ENCODE data around the gene ISG15.

Gene ISG15

DNA sequence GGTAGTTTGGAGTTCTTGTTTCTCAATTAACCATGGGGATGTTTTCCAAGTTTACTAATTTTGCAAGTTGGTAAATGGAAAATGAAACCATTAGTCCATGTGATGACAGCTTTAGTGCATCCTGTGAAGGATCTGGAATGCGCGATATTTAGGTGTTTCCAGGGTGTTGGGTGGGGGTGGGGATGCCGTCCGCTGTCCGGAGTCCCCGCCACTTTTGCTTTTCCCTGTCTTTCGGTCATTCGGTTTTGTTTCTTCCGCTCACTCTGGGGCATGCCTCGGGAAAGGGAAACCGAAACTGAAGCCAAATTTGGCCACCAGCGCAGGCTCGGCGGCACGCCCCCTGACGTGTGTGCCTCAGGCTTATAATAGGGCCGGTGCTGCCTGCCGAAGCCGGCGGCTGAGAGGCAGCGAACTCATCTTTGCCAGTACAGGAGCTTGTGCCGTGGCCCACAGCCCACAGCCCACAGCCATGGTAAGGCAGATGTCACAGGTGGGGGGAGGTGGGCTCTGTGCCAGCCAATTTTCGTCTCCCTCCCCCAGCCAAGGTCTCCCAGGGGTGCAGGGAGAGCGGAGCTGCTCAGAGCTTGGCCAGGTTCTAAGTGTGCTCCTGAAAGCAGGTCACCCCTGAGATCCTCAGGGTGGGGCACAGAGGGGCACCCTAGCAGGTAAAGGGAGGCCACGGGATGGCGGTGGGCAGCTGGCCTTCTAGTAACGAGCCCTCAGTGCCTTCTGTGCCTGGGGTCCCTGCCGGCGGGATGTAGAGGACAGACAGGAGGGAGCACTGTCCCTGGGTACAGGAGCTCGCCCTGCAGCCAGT is at the start of gene ISG15:
Gene ISG15, plus strand, starts transcription at position 393 of the 817 bp plus-strand sequence. Its CDS starts 77 bp downstream, at position 470.
- DNase-seq (ENCODE audit: low read depth, low spot score) = peak; percentile 96

DNA sequence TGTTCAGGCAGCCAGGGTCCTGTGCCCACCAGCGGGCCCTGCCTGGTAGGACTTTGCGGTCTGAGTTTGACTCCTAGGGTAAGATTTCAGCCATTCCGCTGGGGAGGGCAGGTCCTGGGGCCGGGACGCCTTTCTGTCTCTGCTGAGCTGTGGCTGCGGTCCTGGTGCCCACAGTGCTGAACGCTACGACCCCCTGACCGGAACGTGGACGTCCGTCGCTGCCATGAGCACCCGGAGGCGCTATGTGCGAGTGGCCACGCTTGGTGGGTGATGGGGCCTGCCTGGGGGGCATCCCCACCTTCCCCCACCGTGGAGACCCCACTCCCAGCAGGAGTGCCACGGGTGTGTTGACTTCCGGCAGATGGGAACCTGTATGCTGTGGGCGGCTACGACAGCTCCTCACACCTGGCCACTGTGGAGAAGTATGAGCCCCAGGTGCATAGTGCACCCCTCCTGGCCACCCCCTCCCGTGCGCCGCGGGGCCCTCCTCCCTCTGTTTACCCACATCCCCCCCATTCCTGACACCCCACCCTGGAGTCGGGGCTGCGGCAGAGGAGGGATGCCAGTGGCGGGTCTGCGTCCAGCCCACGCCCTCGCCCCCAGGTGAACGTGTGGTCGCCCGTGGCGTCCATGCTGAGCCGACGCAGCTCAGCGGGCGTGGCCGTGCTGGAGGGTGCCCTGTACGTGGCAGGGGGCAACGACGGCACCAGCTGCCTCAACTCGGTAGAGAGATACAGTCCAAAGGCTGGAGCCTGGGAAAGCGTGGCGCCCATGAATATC is 49.4 kb upstream of the ISG15 start:
- DNase-seq (ENCODE audit: low read depth, low spot score) = no peak

DNA sequence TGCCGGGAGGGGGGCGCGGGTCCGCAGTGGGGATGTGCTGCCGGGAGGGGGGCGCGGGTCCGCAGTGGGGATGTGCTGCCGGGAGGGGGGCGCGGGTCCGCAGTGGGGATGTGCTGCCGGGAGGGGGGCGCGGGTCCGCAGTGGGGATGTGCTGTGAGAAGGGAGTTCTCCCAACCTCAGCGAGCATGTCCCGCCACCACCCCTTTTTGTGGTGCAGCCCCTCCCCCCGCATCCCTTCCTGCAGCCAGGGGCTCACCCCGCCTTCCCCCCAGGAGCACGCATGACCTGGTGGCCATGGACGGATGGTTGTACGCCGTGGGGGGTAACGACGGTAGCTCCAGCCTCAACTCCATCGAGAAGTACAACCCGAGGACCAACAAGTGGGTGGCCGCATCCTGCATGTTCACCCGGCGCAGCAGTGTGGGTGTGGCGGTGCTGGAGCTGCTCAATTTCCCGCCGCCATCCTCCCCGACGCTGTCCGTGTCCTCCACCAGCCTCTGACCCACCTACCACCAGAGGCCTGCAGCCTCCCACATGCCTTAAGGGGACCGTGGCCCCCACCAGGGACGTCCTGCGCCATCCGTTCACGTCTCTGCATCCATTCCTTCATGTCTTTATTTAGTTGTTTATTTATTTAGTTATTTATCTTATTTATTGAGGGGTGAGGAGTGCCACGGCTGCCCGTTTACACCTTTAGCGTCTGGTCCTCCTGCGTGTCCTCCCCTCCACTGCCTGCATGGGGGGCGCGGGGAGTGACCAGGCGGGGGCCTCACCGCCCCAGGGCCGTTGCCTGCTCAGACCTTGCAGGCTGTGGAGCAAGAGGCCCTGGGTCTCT is 48.4 kb upstream of the ISG15 start:
- no peak for DNase-seq (ENCODE audit: low read depth, low spot score)

DNA sequence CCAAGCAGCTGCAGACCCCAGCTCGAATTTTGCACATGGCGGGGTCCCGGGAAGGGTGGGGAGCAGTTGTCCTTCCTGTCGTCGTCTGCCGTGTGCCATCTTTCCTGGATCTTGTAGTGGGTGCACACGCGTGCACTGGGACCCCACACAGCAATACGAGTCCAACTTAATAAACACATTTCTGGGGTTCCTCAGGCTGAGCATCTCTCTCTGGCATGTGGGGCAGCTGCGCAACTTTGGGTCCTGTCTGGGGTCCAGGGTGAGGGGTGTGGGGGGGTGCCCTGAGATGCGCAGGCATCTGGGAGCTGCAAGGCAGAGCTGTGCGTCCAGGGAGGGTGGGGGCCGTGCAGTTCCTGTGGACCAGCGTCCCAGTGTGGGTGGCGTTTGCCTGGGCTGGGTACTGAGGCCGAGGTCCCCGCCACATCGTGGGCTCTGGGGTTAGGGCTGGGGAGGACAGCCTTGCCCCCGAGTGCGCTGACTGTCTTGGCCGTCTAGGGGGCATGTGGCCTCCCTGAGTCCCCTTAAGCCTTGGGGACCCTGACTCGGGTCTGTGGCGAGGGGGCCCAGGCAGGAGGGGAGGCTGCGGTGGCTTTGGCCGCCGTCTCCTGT is 47.7 kb upstream of the ISG15 start:
- no peak for DNase-seq (ENCODE audit: low read depth, low spot score)

DNA sequence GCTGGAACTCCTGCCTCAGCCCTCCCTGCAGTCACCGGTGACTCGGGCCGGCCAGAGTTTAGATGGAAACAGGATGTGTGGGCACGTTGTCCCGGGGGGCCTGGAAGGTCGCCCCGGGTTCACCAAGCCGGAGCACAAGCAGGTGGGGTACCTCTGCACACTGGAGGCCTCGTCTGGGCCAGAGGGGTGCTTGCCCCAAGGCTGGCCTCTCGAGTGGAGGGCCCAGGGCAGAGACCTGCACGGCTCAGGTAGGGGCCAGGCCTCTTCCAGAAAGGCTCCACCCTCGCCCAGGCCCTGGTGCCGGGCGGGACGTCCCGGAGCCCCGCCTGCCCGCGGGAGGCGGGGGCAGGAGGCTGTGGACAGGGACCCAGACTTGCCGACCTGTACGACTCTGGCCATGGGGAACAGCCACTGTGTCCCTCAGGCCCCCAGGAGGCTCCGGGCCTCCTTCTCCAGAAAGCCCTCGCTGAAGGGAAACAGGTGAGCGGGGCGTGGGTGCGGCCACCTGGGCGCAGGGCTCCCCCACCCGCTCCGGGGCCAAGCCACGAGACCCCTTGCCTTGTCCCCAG is 47.1 kb upstream of the ISG15 start, which contains the start of gene PLEKHN1:
Gene PLEKHN1, plus strand, starts transcription at position 348 of the 569 bp plus-strand sequence. Its CDS starts 50 bp downstream, at position 398.
- DNase-seq (ENCODE audit: low read depth, low spot score) = no peak

DNA sequence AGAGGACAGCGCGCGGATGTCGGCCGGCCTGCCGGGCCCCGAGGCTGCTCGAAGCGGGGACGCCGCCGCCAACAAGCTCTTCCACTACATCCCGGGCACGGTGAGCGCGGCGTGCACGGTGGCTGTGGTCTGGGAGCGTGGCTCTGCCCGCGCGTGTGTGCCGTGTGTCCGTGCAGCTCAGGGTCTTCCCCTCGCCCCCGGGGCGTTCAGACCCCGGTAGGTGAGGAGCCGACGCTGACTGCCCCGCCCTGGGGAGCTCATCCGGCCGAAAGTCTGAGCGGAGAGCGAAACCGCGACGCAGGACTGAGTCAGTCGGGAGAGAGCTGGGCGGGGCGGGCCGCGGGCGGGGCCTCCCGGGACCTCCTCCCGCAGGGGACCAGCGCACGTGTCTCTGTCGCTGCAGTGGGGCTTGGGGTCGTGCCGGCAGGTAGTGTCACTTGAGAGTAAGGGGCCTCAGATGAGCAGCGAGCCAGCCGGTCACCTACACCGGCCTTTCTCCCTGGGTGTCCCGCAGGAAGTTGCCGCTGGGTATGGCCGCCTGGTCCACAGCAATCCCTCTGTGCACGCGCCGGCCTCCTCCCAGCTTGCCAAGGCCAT is 46.5 kb upstream of the ISG15 start:
- peak; percentile 80 for DNase-seq (ENCODE audit: low read depth, low spot score)

DNA sequence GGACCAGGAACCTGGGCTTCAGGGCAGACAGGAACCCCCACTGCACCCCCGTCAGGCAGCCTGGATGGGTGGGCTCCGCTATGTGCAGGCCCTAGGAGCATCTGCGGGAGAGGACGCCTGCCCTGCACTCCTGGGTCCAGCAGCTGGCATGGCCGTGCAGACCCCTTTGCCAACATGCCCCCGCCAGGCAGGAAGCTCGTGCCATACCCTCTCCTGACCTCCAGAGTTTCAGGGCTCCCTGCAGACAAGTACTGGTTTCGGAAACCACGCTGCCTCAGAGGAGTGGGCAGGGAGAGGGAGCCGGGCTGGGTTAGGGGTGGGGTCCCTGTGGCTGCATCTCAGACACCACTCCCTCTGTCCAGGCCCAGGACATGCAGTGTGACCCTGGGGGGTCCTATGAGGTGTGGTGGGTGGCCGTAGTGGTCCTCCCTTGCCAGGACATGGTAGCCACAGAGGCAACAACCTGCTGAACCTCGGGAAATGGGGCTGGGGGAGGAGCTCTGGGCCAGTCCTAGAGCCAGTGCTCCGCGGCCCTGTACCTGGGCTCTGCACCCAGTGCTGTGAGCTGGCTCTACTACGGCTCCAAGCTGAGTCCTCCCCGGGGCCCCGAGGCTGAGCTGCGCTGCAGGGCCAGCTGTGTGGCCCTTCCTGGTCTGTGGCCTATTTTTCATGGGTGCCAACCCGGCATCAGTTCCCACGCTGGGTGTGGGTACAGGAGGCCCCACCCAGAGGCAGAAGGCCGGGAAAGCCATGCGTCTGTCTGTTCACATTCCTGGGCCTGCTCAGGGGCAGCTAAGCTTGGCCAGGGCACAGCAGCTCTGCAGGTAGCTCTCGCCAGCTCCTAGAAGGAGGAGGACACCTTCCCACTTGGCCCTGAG is 45.6 kb upstream of the ISG15 start:
- DNase-seq (ENCODE audit: low read depth, low spot score) = no peak

DNA sequence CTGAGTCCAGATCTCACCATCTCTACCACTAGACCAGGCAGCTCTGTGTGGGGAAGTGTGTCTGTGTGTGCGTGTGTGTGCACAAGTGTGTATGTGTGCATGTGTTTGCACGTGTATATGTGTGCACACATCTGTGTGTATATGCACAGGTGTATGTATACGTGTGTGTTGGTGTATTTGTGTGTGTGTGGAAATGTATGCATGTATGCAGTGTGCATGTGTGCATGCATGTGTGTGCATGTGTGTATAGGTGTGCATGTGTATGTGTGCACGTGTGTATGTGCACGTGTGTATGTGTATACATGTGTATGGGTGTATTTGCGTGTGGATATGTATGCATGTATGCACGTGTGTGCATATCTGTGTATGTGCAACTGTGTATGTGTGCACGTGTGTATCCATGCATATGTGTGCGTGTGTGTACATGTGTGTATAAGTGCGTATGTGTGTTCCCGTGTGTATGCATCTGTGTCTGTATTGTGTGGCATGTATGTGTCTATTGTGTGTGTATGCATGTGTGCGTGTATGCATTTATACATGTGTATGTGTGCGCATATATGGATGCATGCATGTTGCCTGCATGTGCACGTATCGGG is 43.9 kb upstream of the ISG15 start:
- DNase-seq (ENCODE audit: low read depth, low spot score) = no peak

DNA sequence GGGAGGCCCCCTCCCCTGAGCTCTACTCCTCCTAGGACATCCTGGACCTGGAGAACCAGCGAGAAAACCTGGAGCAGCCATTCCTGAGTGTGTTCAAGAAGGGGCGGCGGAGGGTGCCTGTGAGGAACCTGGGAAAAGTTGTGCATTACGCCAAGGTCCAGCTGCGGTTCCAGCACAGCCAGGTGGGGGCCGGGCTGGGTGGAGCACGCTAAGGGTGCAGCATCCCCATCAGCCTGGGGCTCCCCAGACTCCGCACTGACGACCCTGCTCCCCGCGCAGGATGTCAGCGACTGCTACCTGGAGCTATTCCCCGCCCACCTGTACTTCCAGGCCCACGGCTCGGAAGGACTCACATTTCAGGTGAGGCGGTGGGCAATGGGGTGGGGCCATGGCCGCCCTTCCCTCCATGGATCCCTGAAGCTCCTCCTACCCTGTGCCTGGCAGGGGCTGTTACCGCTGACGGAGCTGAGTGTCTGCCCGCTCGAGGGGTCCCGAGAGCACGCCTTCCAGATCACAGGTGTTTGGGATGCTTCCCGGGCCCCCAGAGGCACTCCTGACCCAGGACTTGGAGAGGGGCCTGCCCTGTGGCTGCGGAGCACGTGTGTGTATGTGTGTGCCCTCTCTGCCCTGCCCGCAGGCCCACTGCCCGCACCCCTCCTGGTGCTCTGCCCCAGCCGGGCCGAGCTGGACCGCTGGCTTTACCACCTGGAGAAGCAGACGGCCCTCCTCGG is 42.9 kb upstream of the ISG15 start:
- no peak for DNase-seq (ENCODE audit: low read depth, low spot score)

DNA sequence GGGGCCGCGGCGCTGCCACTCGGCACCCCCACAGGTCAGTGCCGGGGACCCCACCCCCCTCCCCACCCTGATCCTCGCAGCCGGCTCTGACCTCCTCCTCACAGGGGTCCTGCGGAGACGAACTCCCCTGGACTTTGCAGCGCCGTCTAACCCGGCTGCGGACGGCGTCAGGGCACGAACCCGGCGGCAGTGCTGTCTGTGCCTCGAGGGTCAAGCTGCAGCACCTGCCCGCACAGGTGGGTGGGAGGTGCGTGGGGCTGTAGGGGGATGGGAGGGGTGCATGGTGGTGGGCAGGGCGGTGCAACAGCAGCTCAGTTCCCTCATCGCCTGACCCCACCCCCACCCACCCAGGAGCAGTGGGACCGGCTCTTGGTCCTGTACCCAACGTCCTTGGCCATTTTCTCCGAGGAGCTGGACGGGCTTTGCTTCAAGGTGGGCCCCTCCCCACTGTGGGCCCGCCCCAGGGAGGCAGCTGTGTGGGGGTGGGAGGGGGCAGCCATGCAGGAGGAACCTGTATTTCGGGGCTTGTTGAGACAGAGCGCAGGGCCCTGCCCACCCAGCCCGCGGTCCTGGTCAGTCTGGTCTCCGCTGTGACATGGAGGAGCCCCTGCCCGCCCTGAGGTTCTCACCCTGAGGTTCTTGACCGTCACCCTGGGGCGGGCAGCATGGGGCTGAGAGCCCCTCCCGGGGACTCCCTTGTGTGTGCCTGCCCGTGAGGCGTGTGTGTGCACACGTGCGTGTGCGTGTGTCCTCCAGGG is 42.1 kb upstream of the ISG15 start:
- no peak for DNase-seq (ENCODE audit: low read depth, low spot score)

DNA sequence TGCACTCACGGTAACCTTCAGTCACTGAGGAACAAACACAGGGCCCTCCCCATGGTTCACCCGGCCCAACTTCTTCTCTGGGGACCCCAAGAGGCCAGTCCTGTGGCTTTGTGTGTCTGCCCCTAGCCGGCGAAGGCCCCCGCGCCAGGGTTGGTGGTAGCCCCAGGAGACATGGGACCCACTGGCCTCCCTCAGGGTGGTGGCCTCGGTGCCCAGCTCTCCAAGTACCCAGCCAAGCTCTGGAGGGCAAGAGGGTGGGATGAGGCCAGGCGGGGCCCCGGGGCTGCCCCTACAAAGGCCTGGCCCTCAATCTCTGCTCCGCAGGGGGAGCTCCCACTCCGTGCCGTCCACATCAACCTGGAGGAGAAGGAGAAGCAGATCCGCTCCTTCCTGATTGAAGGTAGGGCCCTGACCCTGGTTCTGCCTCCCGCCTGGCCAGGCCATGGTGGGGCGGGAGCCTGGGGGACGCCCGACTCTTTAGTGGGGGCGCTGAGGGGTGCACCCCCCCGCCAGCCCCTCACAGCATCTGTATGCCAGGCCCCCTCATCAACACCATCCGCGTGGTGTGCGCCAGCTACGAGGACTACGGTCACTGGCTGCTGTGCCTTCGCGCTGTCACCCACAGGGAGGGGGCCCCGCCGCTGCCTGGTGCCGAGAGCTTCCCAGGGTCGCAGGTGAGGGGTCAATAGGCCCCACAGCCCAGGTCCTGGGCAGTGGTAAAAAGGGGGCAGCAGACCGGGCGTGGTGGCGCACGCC is 41.4 kb upstream of the ISG15 start:
- no peak for DNase-seq (ENCODE audit: low read depth, low spot score)

DNA sequence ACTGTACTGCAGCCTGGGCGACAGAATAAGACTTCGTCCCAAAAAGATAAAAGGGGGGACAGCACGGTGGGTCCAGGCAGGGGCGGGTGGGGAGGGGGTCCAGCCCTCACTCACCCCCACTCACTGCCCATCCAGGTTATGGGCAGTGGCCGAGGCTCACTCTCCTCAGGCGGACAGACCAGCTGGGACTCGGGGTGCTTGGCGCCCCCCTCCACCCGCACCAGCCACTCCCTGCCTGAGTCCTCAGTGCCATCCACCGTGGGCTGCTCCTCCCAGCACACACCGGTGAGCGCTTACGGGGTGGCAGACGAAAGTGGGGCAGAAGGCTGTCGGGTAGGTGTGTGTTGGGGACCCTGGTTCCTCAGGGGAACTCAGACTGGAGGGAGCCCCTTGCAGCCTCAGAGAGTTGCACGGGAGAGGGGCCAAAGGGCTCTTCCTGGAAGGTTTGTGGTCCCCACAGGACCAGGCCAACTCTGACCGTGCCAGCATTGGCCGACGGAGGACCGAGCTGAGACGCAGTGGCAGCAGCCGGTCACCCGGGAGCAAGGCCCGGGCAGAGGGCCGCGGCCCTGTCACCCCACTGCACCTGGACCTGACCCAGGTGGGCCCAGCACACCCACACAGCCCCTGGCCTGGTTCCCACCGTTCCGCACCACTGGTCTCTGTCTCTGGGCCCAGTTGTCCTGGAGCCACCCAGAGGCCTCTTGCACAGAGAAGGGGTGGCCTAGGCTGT is 40.4 kb upstream of the ISG15 start:
- DNase-seq (ENCODE audit: low read depth, low spot score) = no peak

DNA sequence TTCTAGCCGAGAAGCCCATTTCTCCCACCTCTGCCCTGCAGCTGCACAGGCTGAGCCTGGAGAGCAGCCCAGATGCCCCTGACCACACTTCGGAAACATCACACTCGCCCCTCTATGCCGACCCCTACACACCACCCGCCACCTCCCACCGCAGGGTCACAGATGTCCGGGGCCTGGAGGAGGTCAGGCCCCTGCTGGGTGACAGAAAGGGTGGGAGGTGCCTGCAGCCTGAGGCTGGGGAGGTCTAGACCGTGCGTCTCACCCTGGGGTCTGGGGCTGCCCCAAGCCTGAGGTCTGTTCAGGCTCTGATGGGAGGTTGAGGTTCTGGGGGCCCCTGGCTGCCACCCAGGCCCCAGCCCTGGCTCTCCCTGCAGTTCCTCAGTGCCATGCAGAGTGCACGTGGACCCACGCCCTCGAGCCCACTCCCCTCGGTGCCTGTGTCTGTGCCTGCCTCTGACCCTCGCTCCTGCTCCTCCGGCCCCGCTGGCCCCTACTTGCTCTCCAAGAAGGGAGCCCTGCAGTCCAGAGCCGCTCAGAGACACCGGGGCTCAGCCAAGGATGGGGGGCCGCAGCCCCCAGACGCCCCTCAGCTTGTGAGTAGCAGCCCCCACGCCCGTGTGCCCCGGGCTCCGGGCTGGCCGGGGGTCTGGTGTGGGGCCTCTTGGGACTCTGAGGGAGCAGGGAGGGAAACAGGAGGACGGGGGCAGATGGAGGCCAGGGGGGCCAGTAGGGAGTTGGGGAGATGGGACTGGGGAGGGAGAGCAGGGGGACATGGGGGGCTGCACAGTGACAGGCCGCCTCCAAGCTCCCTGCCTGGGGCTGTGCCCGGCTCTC is 39.6 kb upstream of the ISG15 start:
- no peak for DNase-seq (ENCODE audit: low read depth, low spot score)

DNA sequence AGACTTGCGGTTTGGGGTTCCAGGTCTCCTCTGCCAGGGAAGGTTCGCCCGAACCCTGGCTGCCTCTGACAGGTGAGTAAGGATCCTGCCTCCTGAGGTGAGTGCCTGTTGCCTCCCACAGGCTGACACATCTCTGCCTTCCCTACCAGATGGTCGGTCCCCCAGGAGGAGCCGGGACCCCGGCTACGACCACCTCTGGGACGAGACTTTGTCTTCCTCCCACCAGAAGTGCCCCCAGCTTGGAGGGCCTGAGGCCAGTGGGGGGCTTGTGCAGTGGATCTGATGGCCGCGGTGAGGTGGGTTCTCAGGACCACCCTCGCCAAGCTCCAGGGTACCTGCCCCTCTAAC is 39.0 kb upstream of the ISG15 start:
- no peak for DNase-seq (ENCODE audit: low read depth, low spot score)

DNA sequence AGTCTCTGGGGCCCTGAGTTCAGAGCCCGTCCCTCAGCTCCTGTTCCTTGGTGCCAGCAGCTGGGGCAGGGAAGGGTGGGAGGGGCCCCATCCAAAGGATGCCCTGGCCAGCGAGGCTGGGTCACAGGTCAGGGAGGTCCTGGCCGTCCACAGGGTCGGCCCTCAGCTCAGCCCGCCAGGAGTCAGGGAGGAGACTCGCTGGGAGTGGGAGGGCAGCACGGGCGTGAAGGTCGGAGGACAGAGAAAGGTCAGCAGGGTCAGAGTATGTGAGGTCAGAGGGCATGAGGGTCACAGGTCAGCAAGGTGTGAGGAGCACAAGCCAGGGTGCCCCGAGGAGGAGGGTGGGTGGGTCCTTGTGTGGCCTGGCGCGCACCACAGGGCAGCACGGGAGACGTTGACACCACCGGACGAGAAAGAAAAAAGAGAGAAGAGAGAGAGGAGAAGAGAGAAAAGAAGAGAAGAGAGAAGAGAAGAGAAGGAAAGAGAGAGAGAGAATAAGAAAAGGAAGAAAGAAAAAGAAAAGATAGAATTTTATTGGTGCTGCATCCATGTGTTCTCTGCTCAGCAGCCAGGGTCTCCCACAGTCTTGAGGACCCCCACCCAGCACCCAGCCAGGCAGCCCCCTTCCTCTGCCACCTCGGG is 38.5 kb upstream of the ISG15 start:
- no peak for DNase-seq (ENCODE audit: low read depth, low spot score)

Data from astrocyte of the hippocampus (primary cell).